ENCODE data around the gene COL1A2. TPM values are rescaled to one million over a fixed set of nuclear protein-coding genes. Genes with fewer than 3 reads are reported as not detected.

Gene COL1A2
- total RNA-seq, 1 experiment from 2014 or later: 3.0 TPM

- intact Hi-C loops (cut with micrococcal nuclease): loop anchor here (10.0 kb wide), 1 partner anchor 205 kb away; the partner anchor contains the start of gene SGCE
- no peak overlapping the region for H3K4me2 ChIP-seq (ENCODE audit: low read length)
- H3K4me3 ChIP-seq (replicated peaks in 1 of 2; ENCODE audit: low read depth in 1 of 2, low read length in 2 of 2): no peak overlapping the region
- RAD21 ChIA-PET (ENCODE audit: low non-redundant PET in 1 of 2, low total read pairs in 2 of 2, uncharacterized antibody in 2 of 2, unreplicated experiment in 2 of 2): interaction anchor here (0.6 to 1.6 kb wide), 6 partner anchors 161 to 797 kb away, joined by 3 to 7 read pairs (median 4); no protein-coding TSS in a partner anchor
- H3K4me1 ChIP-seq (ENCODE audit: control insufficient read depth in 1 of 2, insufficient read depth in 2 of 2, low read length in 2 of 2): no peaks in the 10 kb centered on the region
- no peaks in the 10 kb centered on the region for H3K36me3 ChIP-seq (ENCODE audit: control insufficient read depth in 1 of 2, insufficient read depth in 2 of 2, low read length in 2 of 2)
- no peaks in the 10 kb centered on the region for H4K20me1 ChIP-seq (ENCODE audit: insufficient read depth)
- ATAC-seq: no peak
- no peaks in the 10 kb centered on the region for H3K27me3 ChIP-seq (ENCODE audit: insufficient read depth, low read length)
- H3K27ac ChIP-seq (ENCODE audit: low read depth, low read length): no peak overlapping the region
- H3K79me2 ChIP-seq (ENCODE audit: insufficient read depth, low read length): no peaks in the 10 kb centered on the region
- H3K9ac ChIP-seq (ENCODE audit: low read length): no peak overlapping the region
- no peak for TF ChIP-seq CTCF (IDR thresholded peaks at IDR 0.05 in 2 of 3, conservative IDR thresholded peaks at IDR 0.05 in 1 of 3; ENCODE audit: borderline replicate concordance in 1 of 3, insufficient read depth in 1 of 3, low read depth in 2 of 3, low read length in 2 of 3)
- TF ChIP-seq SRF (IDR thresholded peaks at IDR 0.05; ENCODE audit: low read depth): no peak
- no peak for TF ChIP-seq ELF1 (IDR thresholded peaks at IDR 0.05; ENCODE audit: borderline replicate concordance, low read depth)
- TF ChIP-seq JUND (IDR thresholded peaks at IDR 0.05): no peak
- TF ChIP-seq RAD21 (IDR thresholded peaks at IDR 0.05; ENCODE audit: low read depth): no peak
- TF ChIP-seq POLR2AphosphoS5 (IDR thresholded peaks at IDR 0.05; ENCODE audit: low read depth, low read length): no peak
- TF ChIP-seq SIN3A (IDR thresholded peaks at IDR 0.05; ENCODE audit: low read depth): no peak
- no peaks in the 10 kb centered on the region for H3K9me2 ChIP-seq (ENCODE audit: insufficient read depth)
- DNase-seq (ENCODE audit: low read depth, low spot score): no peak
- no TSS peak for BruUV-seq (replicated peaks)
- no peaks in the 10 kb centered on the region; a peak in 1 of 4 replicates for H3K9me3 ChIP-seq (ENCODE audit: control insufficient read depth in 1 of 2, insufficient read depth in 1 of 2, low read depth in 1 of 2, low read length in 2 of 2)
- peak overlapping the region; percentile 66 for H2AFZ ChIP-seq (ENCODE audit: low read depth, low read length, poor library complexity, severe bottlenecking)
- POLR2A ChIA-PET: no interaction called here
- CTCF ChIA-PET: interaction anchor here (0.6 to 4.3 kb wide), 12 partner anchors 14 to 1240 kb away, joined by 3 to 19 read pairs (median 8); partner anchors contain the start of genes PON3 and SGCE
These were observed 55.5 kb downstream of the COL1A2 start for GRCh38 chr7:94450044-94450697.

All from HCT116 (cell line).